HG02610 (cell line): ENCODE results near the gene URAD.

Experiments
- ATAC-seq: cut with Tn5 transposase; IDR thresholded peaks from one replicate; pipeline ENCODE4 v1.9.1; 2021; ENCODE audit warnings: mild to moderate bottlenecking, moderate library complexity; ENCODE audit not compliant: unreplicated experiment

Gene URAD

DNA sequence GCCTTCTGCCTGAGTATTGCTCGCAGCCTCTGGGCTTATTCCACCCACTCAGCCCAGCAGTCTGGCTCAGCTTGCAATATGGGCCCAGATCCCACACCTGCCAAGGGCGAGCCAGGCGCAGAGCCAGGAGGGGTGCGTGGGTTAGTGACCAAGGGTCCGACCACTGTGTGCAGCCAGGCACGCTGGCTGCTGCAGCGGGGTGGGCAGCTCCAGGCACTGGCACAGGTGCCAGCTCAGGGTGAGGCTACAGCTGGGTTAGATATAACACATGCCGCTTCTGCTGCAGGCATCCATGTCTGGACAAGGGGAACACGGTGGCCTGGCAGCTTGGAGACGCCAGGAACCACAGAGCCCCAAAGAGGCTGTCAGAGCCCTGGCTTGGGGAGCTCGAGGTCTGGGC lies 12.6 kb upstream of the URAD start:
- ATAC-seq = no peak

DNA sequence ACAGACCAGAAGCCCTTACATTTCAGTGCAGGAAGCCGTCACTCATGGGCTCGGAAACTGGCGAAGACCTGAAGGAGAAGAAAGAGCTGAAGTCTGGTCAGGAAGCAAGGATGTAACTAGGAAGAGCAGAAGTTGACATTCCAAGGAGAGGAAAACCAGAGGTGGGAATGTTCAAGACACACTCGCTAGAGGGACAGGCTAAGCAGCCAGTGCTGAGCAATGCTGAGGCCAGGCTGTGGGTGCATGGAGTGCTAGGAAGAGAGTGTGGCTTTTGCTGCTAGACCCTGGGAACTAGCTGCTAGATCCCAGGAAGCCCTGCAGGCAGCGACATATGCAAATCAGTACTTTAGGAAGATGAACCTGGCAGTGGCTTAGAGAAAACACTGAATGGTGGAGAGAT lies 12.1 kb upstream of the URAD start:
- no peak for ATAC-seq

DNA sequence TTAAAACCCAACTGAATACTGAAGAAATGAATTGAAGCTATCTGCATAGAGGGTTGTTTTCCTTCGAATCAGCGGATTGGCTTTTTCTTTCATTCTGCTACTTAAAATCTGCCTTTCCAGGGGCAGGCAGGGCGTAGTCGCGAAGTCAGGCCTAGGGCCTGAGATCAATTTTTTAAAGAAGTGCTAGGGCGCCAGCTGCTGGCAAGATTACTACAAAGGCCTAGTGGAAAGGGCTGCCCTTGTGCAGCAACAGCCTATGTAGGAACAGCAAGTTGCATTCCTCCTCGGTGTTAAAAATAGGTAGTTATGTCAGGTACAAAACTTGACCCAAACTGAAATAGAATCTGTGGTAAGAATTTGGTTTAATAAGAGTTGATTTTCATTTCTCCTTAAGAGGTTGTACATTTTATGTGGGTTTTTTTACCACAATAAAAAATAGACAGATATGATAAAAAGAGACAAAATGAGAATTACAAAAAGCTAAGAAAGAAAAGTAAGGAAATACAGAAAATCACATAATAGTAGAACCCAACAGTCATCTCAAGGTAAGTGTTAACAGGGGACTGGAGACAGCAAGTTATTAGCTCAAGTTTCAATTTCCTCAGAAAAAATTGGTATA lies 9.5 kb upstream of the URAD start:
- no peak for ATAC-seq

DNA sequence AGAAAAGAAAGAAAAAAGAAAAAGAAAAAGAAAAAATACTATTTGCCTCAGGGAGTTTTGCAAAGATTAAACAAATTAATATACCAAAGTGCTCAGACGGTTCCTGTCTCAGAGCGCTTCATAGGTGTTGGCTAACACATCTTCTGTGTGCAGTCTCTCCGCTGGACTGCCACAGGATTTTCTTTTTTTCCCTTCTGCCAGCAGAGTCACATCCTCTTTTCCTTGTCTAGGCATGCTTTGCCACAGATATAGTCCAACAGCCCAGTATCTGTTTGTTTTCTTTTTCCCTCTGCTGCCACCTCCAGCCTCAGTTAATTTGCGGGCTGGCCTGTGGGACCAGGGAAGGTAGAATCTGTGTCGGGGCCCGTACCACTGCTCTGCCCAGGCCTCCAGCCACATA lies 3.4 kb upstream of the URAD start:
- no peak for ATAC-seq

DNA sequence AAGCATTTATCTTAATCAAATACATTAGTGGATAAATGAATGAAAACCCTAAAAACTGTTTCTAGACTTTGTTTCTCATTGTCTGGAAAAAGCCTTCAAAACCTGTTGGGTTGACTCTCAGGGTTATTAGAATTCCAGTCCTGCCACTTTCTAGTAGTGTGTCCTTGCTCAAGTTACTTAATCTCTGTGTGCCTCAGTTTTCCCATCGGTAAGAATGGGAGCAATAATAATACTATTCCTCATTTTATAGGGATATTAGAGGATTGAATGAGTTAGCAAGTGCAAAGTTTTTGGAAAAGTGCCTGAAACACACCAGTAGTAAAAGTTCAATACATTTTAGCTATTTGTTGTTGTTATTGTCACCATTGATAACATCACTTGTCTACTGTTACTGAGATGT lies 2.9 kb downstream of the URAD start:
- no peak for ATAC-seq

DNA sequence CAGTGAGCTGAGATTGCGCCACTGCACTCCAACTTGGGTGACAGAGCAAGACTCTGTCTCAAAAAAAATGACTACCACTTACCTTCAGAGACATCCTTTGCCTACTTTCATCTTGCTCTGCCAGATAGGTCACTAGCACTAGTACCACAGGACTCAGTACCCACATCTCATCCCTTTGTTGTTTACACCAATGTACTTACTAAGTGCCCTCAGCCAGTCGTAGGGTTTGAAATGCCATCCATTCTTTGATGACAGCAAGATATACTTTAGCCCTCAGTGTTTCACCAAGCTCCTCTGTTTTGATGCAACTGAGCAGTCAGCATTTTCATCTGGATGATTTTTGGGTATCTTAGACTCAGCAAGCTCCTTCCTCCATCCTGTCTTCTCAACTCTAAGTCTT lies 6.1 kb downstream of the URAD start:
- no peak for ATAC-seq

DNA sequence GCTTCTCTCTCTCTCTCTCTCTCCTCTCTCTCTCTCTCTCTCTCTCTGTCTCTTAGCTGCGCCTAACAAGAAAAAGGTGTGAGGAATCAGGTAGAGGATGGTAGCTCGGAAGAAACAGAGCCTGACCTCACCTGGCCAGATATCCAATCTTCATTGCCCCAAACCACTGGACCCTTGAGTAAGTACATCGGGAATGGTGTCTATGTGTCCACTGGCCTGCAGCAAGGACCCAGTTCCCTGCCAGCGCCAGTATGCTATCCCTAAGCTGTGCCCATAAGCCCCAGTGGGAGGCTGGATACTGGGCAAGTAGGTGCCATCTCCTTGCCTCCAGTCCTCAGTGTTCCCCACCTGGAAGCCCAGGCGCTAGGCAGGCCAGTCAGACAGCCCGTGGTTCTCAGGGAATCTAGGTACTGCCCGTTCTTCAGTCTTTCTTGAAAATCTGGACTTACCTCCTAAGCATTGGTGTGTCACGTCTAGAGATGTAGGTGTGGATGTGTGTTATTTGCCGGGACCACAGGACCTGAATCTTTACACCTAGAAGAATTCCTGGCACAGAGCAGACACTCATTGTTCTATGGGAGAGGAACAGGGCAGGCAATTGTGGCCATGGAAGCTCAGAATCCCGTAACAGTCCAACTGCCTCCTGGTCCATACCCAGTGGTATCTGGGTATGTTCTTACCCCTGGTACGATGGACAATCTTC lies 7.3 kb downstream of the URAD start:
- no peak for ATAC-seq

- no peak for ATAC-seq
These were observed 8.1 kb downstream of the URAD start for GRCh38 chr13:27980280-27980998.

- ATAC-seq = no peak
These were observed 8.7 kb downstream of the URAD start for GRCh38 chr13:27979765-27980279.

DNA sequence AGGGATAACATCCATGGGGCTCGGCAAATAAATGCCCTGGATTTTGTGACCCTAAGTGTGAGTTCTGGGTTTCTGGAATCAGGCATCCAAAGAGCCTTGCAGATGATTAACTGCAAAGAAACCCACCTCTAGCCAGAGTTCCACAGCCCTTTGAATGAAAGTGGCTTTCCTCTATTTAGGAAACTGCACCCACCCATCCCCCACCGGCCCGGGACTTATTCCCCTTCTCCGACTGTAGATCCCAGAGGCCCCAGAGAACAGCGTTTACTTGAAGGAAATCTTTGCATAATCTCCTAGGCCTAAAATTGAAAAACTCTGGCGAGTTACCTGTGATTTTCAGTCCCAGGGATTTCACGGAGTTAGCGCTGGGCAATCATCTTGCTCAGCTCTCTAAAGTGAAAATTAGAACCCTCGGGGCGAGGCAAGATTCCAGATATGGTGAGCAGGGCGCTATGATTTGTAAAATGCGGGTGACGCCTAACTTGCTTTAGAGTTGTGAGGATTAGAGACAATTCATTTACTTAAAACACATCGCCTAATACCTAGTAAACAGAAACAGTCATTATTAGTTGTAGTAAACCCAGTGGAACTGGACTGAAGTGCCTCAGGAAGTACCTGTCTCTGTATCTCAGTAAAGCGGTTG lies 9.4 kb downstream of the URAD start:
- ATAC-seq = no peak

DNA sequence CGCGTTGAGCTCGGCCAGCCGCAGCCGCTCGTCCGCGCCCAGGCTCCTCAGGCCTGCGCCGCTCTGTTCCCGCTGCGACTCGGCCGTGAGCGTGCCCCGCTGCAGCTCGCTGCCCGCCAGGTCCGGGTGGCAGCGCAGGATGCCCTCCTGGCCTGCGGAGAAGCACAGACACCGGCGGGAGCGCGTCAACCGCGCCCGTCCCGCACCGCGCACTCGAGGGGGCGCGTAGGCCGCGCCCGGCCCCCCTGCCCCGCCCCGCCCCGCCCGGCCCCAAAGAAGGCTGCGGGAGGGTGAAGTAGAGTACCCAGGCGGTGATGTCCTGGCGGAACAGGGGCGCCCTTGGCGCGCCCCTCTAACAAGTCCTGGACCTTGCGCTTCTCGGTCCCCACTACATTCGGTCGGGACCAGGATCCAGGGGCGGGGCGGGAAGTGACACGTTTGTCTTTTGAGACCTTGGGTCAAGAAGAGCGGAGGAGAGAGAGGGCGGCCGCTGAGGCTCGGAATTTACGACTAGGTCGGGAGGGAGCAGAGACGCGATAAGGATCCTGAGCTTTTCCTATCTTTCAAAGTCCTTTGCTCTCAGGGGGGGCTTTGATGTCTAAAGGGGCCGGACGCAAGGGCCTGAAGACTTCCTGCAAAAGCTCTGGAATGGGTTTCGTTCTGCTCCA lies 10.1 kb downstream of the URAD start:
- no peak for ATAC-seq

GRCh38 chr13:27977476-27978300 lies 10.8 kb downstream of the URAD start:
- ATAC-seq = no peak

DNA sequence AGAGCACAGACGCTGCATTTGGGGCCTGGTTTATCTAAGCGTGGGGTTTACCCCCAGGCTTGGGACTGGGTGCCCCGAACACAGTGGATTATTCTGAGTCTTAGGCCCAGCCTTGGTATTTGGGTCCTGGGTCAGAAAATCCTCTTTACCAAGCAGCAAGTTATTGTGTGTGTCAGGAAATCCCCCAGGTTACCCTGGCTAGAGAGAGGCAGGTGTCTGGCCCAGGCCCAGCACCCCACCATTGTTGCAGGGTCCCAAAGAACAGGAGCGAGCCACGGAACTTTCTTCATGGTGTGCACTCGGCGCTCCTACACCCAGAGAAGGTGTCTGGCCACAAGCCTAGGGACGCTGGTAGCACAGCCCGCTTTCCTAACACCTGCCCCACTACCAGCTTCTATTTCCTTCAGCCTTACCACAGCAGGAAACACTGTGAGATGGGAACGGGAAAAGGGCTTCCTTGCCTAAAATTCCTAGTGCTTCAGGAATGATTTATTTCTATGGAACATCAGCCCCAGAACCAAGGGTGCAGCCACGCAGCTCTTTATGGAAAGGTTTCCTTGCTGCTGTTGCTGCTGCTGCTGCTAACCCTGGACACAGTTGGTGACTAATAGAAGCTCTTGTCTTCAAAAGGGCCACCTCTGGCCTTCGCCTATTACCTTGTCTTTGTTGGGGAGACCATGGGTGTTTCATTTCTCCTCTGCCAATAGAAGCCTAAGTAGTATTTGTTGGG lies 12.0 kb downstream of the URAD start:
- no peak for ATAC-seq

DNA sequence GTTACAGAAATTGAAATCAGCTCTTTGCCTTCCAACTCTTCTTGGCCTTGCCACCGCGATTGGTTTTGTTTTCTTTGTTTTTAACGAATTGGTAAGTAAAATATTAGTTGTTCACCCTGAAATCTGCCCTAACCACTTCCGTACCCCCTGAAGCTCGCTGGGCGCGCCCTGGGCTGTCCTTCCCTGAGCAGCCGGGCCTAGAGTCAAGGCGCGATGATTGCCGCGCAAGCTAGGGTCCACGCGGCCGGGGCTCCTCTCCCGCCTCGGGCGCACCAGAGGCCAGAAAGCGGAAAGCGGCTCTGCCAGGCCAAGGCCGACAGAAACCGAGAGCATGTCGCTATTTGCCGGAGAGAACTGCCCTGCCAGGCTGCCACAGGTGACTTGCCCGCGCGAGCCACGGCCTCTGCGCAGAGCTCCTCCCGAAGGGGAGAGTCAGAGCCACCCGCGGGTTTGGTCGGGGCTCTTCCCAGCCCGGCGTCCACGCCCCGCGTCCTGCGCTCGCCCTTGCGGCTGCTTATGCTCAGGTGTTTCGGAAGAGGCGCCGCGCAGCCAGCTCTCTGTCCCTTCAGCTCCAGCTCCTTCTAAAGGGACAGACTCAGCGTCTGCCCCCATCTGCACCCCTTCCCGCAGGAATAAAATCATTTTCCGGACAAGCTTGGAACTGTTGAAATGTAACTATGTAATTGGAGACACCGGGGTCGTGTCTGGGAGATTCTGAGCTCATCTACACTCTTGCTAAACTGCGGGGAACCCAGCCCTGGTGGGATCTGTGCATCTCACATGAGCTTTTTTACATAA lies 12.7 kb downstream of the URAD start:
- ATAC-seq = no peak

DNA sequence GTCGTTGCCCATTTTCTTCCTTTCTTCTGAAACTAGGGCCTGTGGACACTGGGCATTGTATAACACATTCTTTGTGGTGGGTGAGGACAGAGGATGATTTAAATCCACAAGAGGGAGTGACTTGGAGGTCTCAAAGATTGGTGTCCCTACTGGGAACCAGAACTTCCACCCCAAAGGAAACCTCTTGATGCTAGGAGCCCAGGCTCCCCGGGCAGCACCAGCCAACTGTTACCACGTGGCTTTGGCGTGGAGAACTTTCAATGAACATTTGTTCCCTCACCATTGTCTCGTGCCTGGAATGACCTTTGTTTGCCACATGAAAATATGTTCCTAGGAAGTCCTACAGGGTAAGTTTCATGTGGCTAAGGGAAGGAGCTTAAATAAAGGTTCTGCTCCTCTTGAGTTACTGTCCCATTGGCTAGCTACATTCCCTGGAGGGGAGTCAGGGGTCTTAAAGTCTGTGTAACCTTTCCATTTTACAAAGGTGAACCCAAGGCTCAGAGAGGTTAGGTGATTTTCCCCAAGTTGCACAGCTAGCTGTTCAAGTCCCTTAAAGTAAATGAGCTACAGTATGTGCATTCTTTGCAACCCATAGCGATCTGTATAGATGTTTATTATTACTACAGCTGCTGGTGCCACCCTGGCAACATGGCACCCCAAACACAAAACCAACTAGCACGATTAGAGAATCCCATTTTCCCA lies 14.4 kb downstream of the URAD start:
- ATAC-seq = no peak

DNA sequence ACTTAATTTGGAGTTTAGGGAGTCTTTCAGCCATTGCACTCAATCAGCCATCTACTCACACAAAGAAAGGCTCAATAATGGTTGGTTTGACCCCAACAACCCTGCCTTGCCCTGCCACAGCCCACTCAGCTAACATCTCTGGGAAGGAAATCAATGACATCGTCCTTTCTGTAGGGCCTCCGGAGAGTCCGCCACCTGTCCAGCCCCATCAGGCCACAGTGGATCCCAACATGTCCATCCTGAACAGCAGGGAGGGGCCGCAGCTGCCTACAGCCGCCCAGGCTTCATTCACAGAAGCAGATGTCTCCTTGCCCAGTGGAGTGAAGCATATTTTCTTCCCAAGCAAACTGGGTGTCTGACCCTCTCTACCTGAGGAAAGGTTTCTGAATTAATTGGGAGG lies 15.2 kb downstream of the URAD start:
- no peak for ATAC-seq

GRCh38 chr13:27972478-27972820 lies 16.0 kb downstream of the URAD start:
- ATAC-seq = no peak

- ATAC-seq = no peak
These were observed 16.6 kb downstream of the URAD start for GRCh38 chr13:27971776-27972477.
